Measurements from ENCODE around the gene CBFA2T2. TPM values are rescaled to one million over a fixed set of nuclear protein-coding genes. Genes with fewer than 3 reads are reported as not detected.

Gene CBFA2T2
- total and polyA plus RNA-seq, 2 of the 4 experiments (the other 2 are of a cell fraction) = 3.8 to 6.2 TPM

GRCh38 chr20:33563788-33564187 lies 73.9 kb downstream of the CBFA2T2 start:
- Histone ChIP-seq H2BK5ac (ENCODE audit: low read depth, low read length, poor library complexity, severe bottlenecking) (no peak overlapping the region), H2BK20ac (ENCODE audit: low read depth, low read length) (no peak overlapping the region), H2AFZ (replicated peaks; ENCODE audit: low read length, poor library complexity) (no peak overlapping the region), H2BK15ac (ENCODE audit: low read depth, low read length) (no peak overlapping the region), H3K23ac (ENCODE audit: low read depth, low read length) (no peak overlapping the region), H3K36me3 (ENCODE audit: control insufficient read depth, insufficient read depth, low read length) (no peaks in the 10 kb centered on the region), H3K4me2 (ENCODE audit: low read depth, low read length) (no peak overlapping the region), H3K27me3 (ENCODE audit: control insufficient read depth, insufficient read depth, low read length) (no peaks in the 10 kb centered on the region), H3K4me1 (ENCODE audit: control insufficient read depth, insufficient read depth, low read length) (no peaks in the 10 kb centered on the region), H3K18ac (ENCODE audit: low read depth, low read length) (no peak overlapping the region), H3K79me1 (ENCODE audit: low read depth in 1 of 2, low read length in 2 of 2) (peaks cover 13 to 51% of the 10 kb centered on the region in 2 experiments; a peak in 3 of 4 replicates), H3K9me3 (ENCODE audit: control insufficient read depth, insufficient read depth, low read length) (no peaks in the 10 kb centered on the region), H2AK9ac (replicated peaks; ENCODE audit: low read depth, low read length, poor library complexity) (no peak overlapping the region), H3K4me3 (ENCODE audit: insufficient read depth, low read depth, low read length) (no peak overlapping the region), H4K91ac (ENCODE audit: insufficient read depth, low read depth, low read length) (no peak overlapping the region), H4K20me1 (ENCODE audit: insufficient read depth, low read length) (peaks cover 8% of the 10 kb centered on the region; the same call in 1 of the 2 replicates), H4K8ac (ENCODE audit: low read depth in 2 of 2, low read length in 2 of 2) (no peak overlapping the region), H4K5ac (ENCODE audit: low read depth, low read length) (no peak overlapping the region), H2BK120ac (ENCODE audit: low read depth, low read length) (no peak overlapping the region), H3K56ac (ENCODE audit: extremely low read depth, insufficient read depth, low read length) (no peak overlapping the region), H3K14ac (replicated peaks; ENCODE audit: low read depth, low read length) (no peak overlapping the region), H3K9me1 (ENCODE audit: insufficient read depth, low read length) (peaks cover 8% of the 10 kb centered on the region; the same call in 1 of the 2 replicates), H3K4ac (ENCODE audit: low read depth, low read length) (no peak overlapping the region), H3K27ac (ENCODE audit: insufficient read depth, low read length) (no peak overlapping the region), H3K9ac (ENCODE audit: low read depth, low read length) (no peak overlapping the region), H2AK5ac (ENCODE audit: low read depth, low read length) (no peak overlapping the region)
- TF ChIP-seq MAFK (IDR thresholded peaks at IDR 0.05; ENCODE audit: low read depth, low read length) (no peak), USF2 (IDR thresholded peaks at IDR 0.05; ENCODE audit: low read depth, low read length) (no peak), SMC3 (IDR thresholded peaks at IDR 0.05; ENCODE audit: low read depth, low read length) (no peak), RAD21 (IDR thresholded peaks at IDR 0.05; ENCODE audit: low read length) (no peak), MXI1 (IDR thresholded peaks at IDR 0.05; ENCODE audit: borderline replicate concordance, low read depth, low read length) (no peak), FOS (IDR thresholded peaks at IDR 0.05; ENCODE audit: low read depth, low read length) (no peak), NFE2L2 (IDR thresholded peaks at IDR 0.05; ENCODE audit: low read depth, low read length) (no peak), RFX5 (IDR thresholded peaks at IDR 0.05; ENCODE audit: low read depth, low read length) (no peak), RCOR1 (IDR thresholded peaks at IDR 0.05; ENCODE audit: insufficient replicate concordance, low read length) (no peak), MAZ (IDR thresholded peaks at IDR 0.05; ENCODE audit: borderline replicate concordance, low read depth, low read length) (no peak), BHLHE40 (IDR thresholded peaks at IDR 0.05; ENCODE audit: low read depth, low read length) (no peak), CTCF (conservative IDR thresholded peaks at IDR 0.05; ENCODE audit: low read depth, low read length) (no peak), POLR2A (IDR thresholded peaks at IDR 0.05; ENCODE audit: low read depth, low read length) (no peak), ELK1 (IDR thresholded peaks at IDR 0.05; ENCODE audit: borderline replicate concordance, low read depth, low read length) (no peak), CHD1 (IDR thresholded peaks at IDR 0.05; ENCODE audit: low read depth, low read length) (no peak), CEBPB (IDR thresholded peaks at IDR 0.05; ENCODE audit: low read depth, low read length) (no peak)
- intact Hi-C loops (cut with micrococcal nuclease) (no loop called here), dilution Hi-C loops (cut with HindIII; ENCODE audit: low sequenced_read_pairs, unreplicated experiment) (no loop called here), in situ Hi-C loops (cut with MboI; ENCODE audit: low sequenced_read_pairs) (no loop called here)
- ChIA-PET CTCF (no interaction called here), POLR2A (ENCODE audit: unreplicated experiment) (no interaction called here)
- WGBS, 2 experiments (ENCODE audit: extremely low coverage in 2 of 2, insufficient read length in 1 of 2) = no CpG with 5 or more reads among the region's 8 CpGs
- no TSS peak for BruUV-seq (replicated peaks)
- ATAC-seq (ENCODE audit: low read depth) = no peak
- DNase-seq = no peak

Measured in IMR-90 (cell line).